Activated T-cell treated with anti-CD3 and anti-CD28 coated beads, Interleukin-2, amount 50 U/mL, for 4 hours (primary cell): ENCODE results near the gene CLPTM1. TPM values are rescaled to one million over a fixed set of nuclear protein-coding genes. Genes with fewer than 3 reads are reported as not detected.
"Not testable (repeated sequence)": the region's sequence is repeated elsewhere in the genome, so short reads cannot be mapped to it uniquely, and the experiment has no call there.

Source experiments
- ATAC-seq, 2 donors: fragments of 200-7000 bp; cut with Tn5 transposase; one replicate each; pipeline ENCODE4 v1.10.0; 2021
- DNase-seq: peaks from one replicate; pipeline ENCODE4 v3.0.0-alpha.2; 2020
- H3K27me3 Mint-ChIP-seq: one replicate; pipeline ENCODE4 v1.8.0; 2021; ENCODE audit warnings: low read depth, mixed read lengths
- H3K36me3 Mint-ChIP-seq: one replicate; pipeline ENCODE4 v1.8.0; 2022; ENCODE audit warnings: mixed read lengths; ENCODE audit not compliant: insufficient read depth
- H3K4me1 Mint-ChIP-seq: one replicate; pipeline ENCODE4 v1.8.0; 2021; ENCODE audit warnings: low read depth, mixed read lengths
- H3K4me3 Mint-ChIP-seq: one replicate; pipeline ENCODE4 v1.8.0; 2021; ENCODE audit warnings: mild to moderate bottlenecking, moderate library complexity, mixed read lengths
- H3K9me3 Mint-ChIP-seq: one replicate; pipeline ENCODE4 v1.8.0; 2021; ENCODE audit warnings: mixed read lengths
- total RNA-seq, 3 donors: library from RNA; stranded (reverse); gene quantifications; one replicate each; pipeline ENCODE4 v1.2.1, GENCODE V29; 2021

CLPTM1 gene
- total RNA-seq, 3 donors from 2014 or later: 103 to 117 (median 112) TPM

- Mint-ChIP-seq H3K4me1 (no peaks in the 10 kb centered on the region), H3K4me3 (no peak overlapping the region), H3K36me3 (peaks cover 24% of the 10 kb centered on the region), H3K27me3 (no peaks in the 10 kb centered on the region), H3K9me3 (no peaks in the 10 kb centered on the region)
- ATAC-seq (no peak), DNase-seq (no peak)
These were observed 28.8 kb downstream of the CLPTM1 start for GRCh38 chr19:44984005-44984404.

- ATAC-seq: no peak
- H3K9me3 Mint-ChIP-seq: no peaks in the 10 kb centered on the region
- H3K36me3 Mint-ChIP-seq: peaks cover 20% of the 10 kb centered on the region
- no peaks in the 10 kb centered on the region for H3K27me3 Mint-ChIP-seq
- DNase-seq: no peak
- H3K4me1 Mint-ChIP-seq: no peaks in the 10 kb centered on the region
- no peak overlapping the region for H3K4me3 Mint-ChIP-seq
These were observed 30.3 kb downstream of the CLPTM1 start for GRCh38 chr19:44985445-44985844.

GRCh38 chr19:44986389-44986788 is 31.2 kb downstream of the CLPTM1 start:
- ATAC-seq: no peak

GRCh38 chr19:44987148-44987675 is 32.0 kb downstream of the CLPTM1 start:
- H3K27me3 Mint-ChIP-seq: no peaks in the 10 kb centered on the region
- H3K9me3 Mint-ChIP-seq: no peaks in the 10 kb centered on the region
- no peak for DNase-seq
- ATAC-seq: no peak
- no peaks in the 10 kb centered on the region for H3K4me1 Mint-ChIP-seq
- peaks cover 27% of the 10 kb centered on the region for H3K36me3 Mint-ChIP-seq
- no peak overlapping the region for H3K4me3 Mint-ChIP-seq

More at GRCh38 chr19:44986389-44986788, 31.2 kb downstream of the CLPTM1 start:
- Mint-ChIP-seq H3K9me3 (no peaks in the 10 kb centered on the region), H3K27me3 (no peaks in the 10 kb centered on the region), H3K36me3 (peaks cover 20% of the 10 kb centered on the region), H3K4me1 (no peaks in the 10 kb centered on the region), H3K4me3 (no peak overlapping the region)
- DNase-seq: no peak

GRCh38 chr19:44988273-44988672 is 33.1 kb downstream of the CLPTM1 start:
- H3K4me1 Mint-ChIP-seq: no peaks in the 10 kb centered on the region
- ATAC-seq: no peak
- peaks cover 23% of the 10 kb centered on the region for H3K36me3 Mint-ChIP-seq
- no peaks in the 10 kb centered on the region for H3K9me3 Mint-ChIP-seq
- H3K27me3 Mint-ChIP-seq: no peaks in the 10 kb centered on the region
- no peak overlapping the region for H3K4me3 Mint-ChIP-seq
- DNase-seq: no peak

- no peaks in the 10 kb centered on the region for H3K9me3 Mint-ChIP-seq
- H3K4me1 Mint-ChIP-seq: no peaks in the 10 kb centered on the region
- no peak overlapping the region for H3K4me3 Mint-ChIP-seq
- peak; percentile 83 to 85 for ATAC-seq
- peak; percentile 63 for DNase-seq
- no peaks in the 10 kb centered on the region for H3K27me3 Mint-ChIP-seq
- H3K36me3 Mint-ChIP-seq: peaks cover 23% of the 10 kb centered on the region
These were observed 33.8 kb downstream of the CLPTM1 start for GRCh38 chr19:44988896-44989556.

- H3K36me3 Mint-ChIP-seq: peaks cover 20% of the 10 kb centered on the region
- ATAC-seq (no peak), DNase-seq (no peak)
- no peak overlapping the region for H3K4me3 Mint-ChIP-seq
- no peaks in the 10 kb centered on the region for H3K4me1 Mint-ChIP-seq
- H3K27me3 Mint-ChIP-seq: no peaks in the 10 kb centered on the region
- H3K9me3 Mint-ChIP-seq: no peaks in the 10 kb centered on the region
These were observed 35.3 kb downstream of the CLPTM1 start for GRCh38 chr19:44990459-44990858.

- Mint-ChIP-seq H3K27me3 (no peaks in the 10 kb centered on the region), H3K36me3 (peaks cover 16% of the 10 kb centered on the region), H3K9me3 (no peaks in the 10 kb centered on the region)
These were observed 35.8 kb downstream of the CLPTM1 start for GRCh38 chr19:44990966-44991365.

GRCh38 chr19:44992336-44993163 is 37.4 kb downstream of the CLPTM1 start:
- H3K36me3 Mint-ChIP-seq: peaks cover 11% of the 10 kb centered on the region
- H3K4me3 Mint-ChIP-seq: no peak overlapping the region
- no peaks in the 10 kb centered on the region for H3K9me3 Mint-ChIP-seq

More at GRCh38 chr19:44990966-44991365, 35.8 kb downstream of the CLPTM1 start:
- ATAC-seq (no peak), DNase-seq (no peak)
- Mint-ChIP-seq H3K4me1 (no peaks in the 10 kb centered on the region), H3K4me3 (no peak overlapping the region)

GRCh38 chr19:44993526-44993925 is 38.3 kb downstream of the CLPTM1 start:
- H3K4me1 Mint-ChIP-seq: no peaks in the 10 kb centered on the region
- ATAC-seq: no peak
- no peaks in the 10 kb centered on the region for H3K9me3 Mint-ChIP-seq
- no peak for DNase-seq
- no peaks in the 10 kb centered on the region for H3K27me3 Mint-ChIP-seq
- H3K4me3 Mint-ChIP-seq: no peak overlapping the region
- H3K36me3 Mint-ChIP-seq: peaks cover 11% of the 10 kb centered on the region

More at GRCh38 chr19:44992336-44993163, 37.4 kb downstream of the CLPTM1 start:
- DNase-seq (no peak), ATAC-seq (no peak)
- no peaks in the 10 kb centered on the region for H3K4me1 Mint-ChIP-seq
- H3K27me3 Mint-ChIP-seq: no peaks in the 10 kb centered on the region

- Mint-ChIP-seq H3K4me1 (no peaks in the 10 kb centered on the region), H3K4me3 (no peak overlapping the region), H3K27me3 (no peaks in the 10 kb centered on the region), H3K9me3 (no peaks in the 10 kb centered on the region), H3K36me3 (peaks cover 8% of the 10 kb centered on the region)
- ATAC-seq (no peak), DNase-seq (no peak)
These were observed 38.9 kb downstream of the CLPTM1 start for GRCh38 chr19:44993926-44994537.

- DNase-seq (no peak), ATAC-seq (no peak)
- Mint-ChIP-seq H3K4me3 (no peak overlapping the region), H3K27me3 (no peaks in the 10 kb centered on the region), H3K36me3 (peaks cover 2% of the 10 kb centered on the region), H3K4me1 (peaks cover 12% of the 10 kb centered on the region), H3K9me3 (no peaks in the 10 kb centered on the region)
These were observed 42.8 kb downstream of the CLPTM1 start for GRCh38 chr19:44998025-44998424.

- DNase-seq, H3K9me3 Mint-ChIP-seq, H3K27me3 Mint-ChIP-seq, H3K4me3 Mint-ChIP-seq, ATAC-seq, H3K36me3 Mint-ChIP-seq: not testable (repeated sequence)
- peaks cover 12% of the 10 kb centered on the region for H3K4me1 Mint-ChIP-seq
These were observed 44.1 kb downstream of the CLPTM1 start for GRCh38 chr19:44999131-44999925.

- Mint-ChIP-seq H3K4me3 (peak overlapping the region; percentile 64), H3K4me1 (peaks cover 12% of the 10 kb centered on the region)
- H3K36me3 Mint-ChIP-seq, ATAC-seq, H3K27me3 Mint-ChIP-seq, H3K9me3 Mint-ChIP-seq, DNase-seq: not testable (repeated sequence)
These were observed 45.5 kb downstream of the CLPTM1 start for GRCh38 chr19:45000665-45001064.
